Esophagus squamous epithelium (tissue), 5 donors: Measurements from ENCODE around the gene STK24. TPM values are rescaled to one million over a fixed set of nuclear protein-coding genes. Genes with fewer than 3 reads are reported as not detected.

ENCODE experiments used
- DNase-seq: peaks from one replicate; lab custom pipeline; 2025; lab: John Stamatoyannopoulos, UW
- H3K27ac ChIP-seq, 4 donors: fragments of 200-600 bp; sonication (generic); one replicate each; pipeline ENCODE4 v1.5.1; 2016 to 2019; ENCODE audit warnings: mild to moderate bottlenecking in 1 of 4
- H3K27me3 ChIP-seq, 4 donors: fragments of 200-600 bp; sonication (generic); 1 replicate in 3 of 4; 2 replicates in 1 of 4; pipeline versions ENCODE4 v1.5.1 to v1.6.0; 2017 to 2021; ENCODE audit warnings: antibody characterized with exemption in 1 of 4
- H3K36me3 ChIP-seq, 3 donors: fragments of 200-600 bp; sonication (generic); one replicate each; pipeline ENCODE4 v1.5.1; 2016 to 2019
- H3K4me1 ChIP-seq, 3 donors: fragments of 200-600 bp; sonication (generic); one replicate each; pipeline ENCODE4 v1.5.1; 2017 to 2019
- H3K4me3 ChIP-seq, 4 donors: fragments of 200-600 bp; sonication (generic); 1 replicate in 3 of 4; 2 replicates in 1 of 4; pipeline ENCODE4 v1.5.1; 2016 to 2019; ENCODE audit warnings: mild to moderate bottlenecking in 2 of 4, moderate library complexity in 1 of 4
- H3K9me3 ChIP-seq, 3 donors: fragments of 200-600 bp; sonication (generic); one replicate each; pipeline ENCODE4 v1.5.1; 2016 to 2019
- POLR2A ChIP-seq, 4 donors: fragments of 450-650 bp; IDR thresholded peaks; one replicate each; pipeline ENCODE4 v1.6.1; 2017; ENCODE audit warnings: antibody characterized with exemption in 4 of 4, mild to moderate bottlenecking in 4 of 4, moderate library complexity in 3 of 4
- WGBS, 2 donors: methylation state at CpG; one replicate each; pipeline ENCODE4 v1.1.5; 2018; 5-methylcytosine and 5-hydroxymethylcytosine counted together
- intact Hi-C: fragments of 100-400 bp; cut with DNase I; formaldehyde crosslinking; loops from one replicate; pipeline ENCODE4 v1.15.0; 2022
- total RNA-seq, 4 donors: library from RNA; depleted of rRNA; stranded (reverse); fragments of >200 nt; gene quantifications; one replicate each; pipeline ENCODE4 v1.1.0, GENCODE V29; 2016
- TF ChIP-seq, protein P1 (sequence below), 6 experiments: fragments of 450-650 bp in 4 of 6; fragments of 200-600 bp in 2 of 6; sonication (generic) in 2 of 6; IDR thresholded peaks; one replicate each; pipeline ENCODE4 v1.5.1; 2016 to 2019; ENCODE audit warnings: antibody characterized with exemption in 6 of 6, mild to moderate bottlenecking in 4 of 6, moderate library complexity in 4 of 6
- donor health status: DM: yes; HTN: yes; CAD: no.

The STK24 gene
- total RNA-seq, 4 donors from 2014 or later = 119 to 156 (median 130) TPM

DNA sequence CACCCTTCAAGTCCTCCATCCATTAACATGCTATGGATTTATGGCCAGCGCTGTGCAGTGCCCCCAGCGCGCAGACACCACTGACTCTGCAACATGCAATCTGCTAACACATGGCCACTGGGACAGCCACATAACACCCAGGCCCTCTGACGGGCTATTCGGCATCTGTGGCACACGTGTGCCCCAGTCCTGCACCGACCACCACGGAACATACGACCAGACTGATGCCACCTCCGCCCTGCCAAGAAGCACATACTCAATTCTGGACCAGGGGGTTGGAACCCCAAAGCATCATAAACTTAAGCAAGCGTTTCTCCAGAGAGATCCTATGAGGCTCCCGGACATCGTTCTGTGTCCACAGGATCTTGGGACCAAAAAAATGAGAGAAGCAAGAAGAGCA is 9.8 kb downstream of the STK24 start:
- H3K27me3 ChIP-seq = no peaks in the 10 kb centered on the region
- H3K9me3 ChIP-seq = no peaks in the 10 kb centered on the region
- intact Hi-C loops = no loop called here
- peaks cover 0 to 4% (median 0%) of the 10 kb centered on the region in 3 donors for H3K36me3 ChIP-seq
- H3K4me3 ChIP-seq = no peak overlapping the region
- H3K4me1 ChIP-seq = peaks cover 48 to 100% (median 79%) of the 10 kb centered on the region in 3 donors
- WGBS, 2 donors = 95 to 98% methylated on average over 6 to 13 of the region's 13 CpGs
- H3K27ac ChIP-seq = peak overlapping the region in 2 of 4 donors; percentile 76 to 81
- TF ChIP-seq, protein P1, sequence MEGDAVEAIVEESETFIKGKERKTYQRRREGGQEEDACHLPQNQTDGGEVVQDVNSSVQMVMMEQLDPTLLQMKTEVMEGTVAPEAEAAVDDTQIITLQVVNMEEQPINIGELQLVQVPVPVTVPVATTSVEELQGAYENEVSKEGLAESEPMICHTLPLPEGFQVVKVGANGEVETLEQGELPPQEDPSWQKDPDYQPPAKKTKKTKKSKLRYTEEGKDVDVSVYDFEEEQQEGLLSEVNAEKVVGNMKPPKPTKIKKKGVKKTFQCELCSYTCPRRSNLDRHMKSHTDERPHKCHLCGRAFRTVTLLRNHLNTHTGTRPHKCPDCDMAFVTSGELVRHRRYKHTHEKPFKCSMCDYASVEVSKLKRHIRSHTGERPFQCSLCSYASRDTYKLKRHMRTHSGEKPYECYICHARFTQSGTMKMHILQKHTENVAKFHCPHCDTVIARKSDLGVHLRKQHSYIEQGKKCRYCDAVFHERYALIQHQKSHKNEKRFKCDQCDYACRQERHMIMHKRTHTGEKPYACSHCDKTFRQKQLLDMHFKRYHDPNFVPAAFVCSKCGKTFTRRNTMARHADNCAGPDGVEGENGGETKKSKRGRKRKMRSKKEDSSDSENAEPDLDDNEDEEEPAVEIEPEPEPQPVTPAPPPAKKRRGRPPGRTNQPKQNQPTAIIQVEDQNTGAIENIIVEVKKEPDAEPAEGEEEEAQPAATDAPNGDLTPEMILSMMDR (IDR thresholded peaks at IDR 0.05) = no peak
- TF ChIP-seq POLR2A (IDR thresholded peaks at IDR 0.05) = no peak
- no peak for DNase-seq

DNA sequence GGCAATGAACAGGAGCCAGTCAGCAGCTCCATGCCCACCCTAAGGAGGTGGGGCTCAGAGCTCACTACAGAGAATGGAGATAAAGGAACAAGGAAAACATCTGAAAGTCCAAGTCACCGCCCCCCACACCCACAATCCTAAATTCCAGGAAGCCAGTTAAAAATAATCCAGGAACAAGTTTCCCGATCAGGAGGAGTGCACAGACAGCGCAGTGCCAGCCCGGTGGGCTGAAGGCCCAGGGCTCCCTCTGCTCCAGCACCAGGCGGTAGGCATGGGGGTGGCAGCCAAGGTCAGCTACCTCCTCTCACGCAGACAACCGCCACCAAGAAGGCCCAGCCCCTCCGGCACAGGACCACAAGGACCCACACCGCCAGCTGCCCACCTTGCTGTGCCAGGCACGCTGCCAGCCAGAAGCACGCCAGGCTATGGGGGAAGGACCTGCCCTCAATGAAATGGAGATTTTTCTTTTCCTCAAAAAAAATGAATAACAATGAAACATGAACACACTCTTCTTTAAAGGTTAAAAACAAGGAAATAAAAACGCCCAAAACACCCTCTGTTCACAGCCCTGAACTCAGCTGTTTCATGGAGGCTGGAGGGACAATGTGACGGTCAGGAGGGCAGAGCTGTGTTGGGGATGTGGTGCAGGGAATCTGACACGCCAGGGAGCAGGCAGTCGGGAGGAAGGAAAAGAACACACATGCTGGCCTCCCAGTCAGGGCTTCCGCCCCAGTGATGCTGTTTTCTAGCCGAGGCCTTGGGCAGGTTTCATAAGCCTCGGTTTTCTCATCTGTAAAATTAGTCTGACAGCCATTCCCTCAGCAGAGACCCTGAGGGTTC is 11.0 kb downstream of the STK24 start:
- no peak for DNase-seq
- H3K27me3 ChIP-seq = no peaks in the 10 kb centered on the region
- peak overlapping the region in 3 of 4 donors; percentile 16 to 47 (median 18) for H3K4me3 ChIP-seq
- peaks cover 0 to 10% (median 0%) of the 10 kb centered on the region in 3 donors for H3K36me3 ChIP-seq
- TF ChIP-seq POLR2A (IDR thresholded peaks at IDR 0.05) = no peak
- TF ChIP-seq, protein P1 (IDR thresholded peaks at IDR 0.05) = peak in 1 of 6 experiments; percentile 25
- peak overlapping the region; percentile 60 to 81 (median 80) for H3K27ac ChIP-seq
- 21 to 27% methylated on average over 15 to 16 of the region's 18 CpGs for WGBS, 2 donors
- H3K9me3 ChIP-seq = no peaks in the 10 kb centered on the region
- intact Hi-C loops = no loop called here
- peaks cover 36 to 100% (median 77%) of the 10 kb centered on the region in 3 donors for H3K4me1 ChIP-seq

DNA sequence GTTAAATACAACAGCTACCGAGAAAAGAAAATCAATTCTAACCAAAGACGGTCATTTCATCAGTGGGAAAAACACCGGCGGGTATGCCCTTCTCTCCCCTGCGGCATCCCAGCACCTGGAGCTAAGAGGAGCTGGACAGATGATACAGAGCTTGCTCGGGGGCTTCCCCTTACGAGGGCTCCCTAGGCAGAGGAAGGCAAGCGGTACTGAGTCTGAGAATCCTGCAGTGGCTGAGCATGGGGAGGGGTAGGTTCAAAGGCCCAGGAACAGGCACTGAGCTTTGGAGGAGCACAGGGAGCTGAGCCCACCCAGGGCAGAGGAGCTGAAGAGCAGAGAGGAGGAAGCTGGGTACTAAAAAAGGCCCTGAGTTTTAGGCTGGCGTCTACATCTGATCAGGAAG is 12.7 kb downstream of the STK24 start:
- H3K4me1 ChIP-seq = peaks cover 26 to 100% (median 65%) of the 10 kb centered on the region in 3 donors
- peak overlapping the region in 3 of 4 donors; percentile 5 to 81 (median 79) for H3K27ac ChIP-seq
- 83 to 85% methylated on average over 6 to 8 of the region's 9 CpGs for WGBS, 2 donors
- DNase-seq = no peak
- TF ChIP-seq, protein P1 (IDR thresholded peaks at IDR 0.05) = no peak
- no peak for TF ChIP-seq POLR2A (IDR thresholded peaks at IDR 0.05)
- intact Hi-C loops = no loop called here
- H3K36me3 ChIP-seq = peaks cover 0 to 16% (median 0%) of the 10 kb centered on the region in 3 donors
- H3K9me3 ChIP-seq = no peaks in the 10 kb centered on the region
- H3K27me3 ChIP-seq = no peaks in the 10 kb centered on the region
- no peak overlapping the region for H3K4me3 ChIP-seq

DNA sequence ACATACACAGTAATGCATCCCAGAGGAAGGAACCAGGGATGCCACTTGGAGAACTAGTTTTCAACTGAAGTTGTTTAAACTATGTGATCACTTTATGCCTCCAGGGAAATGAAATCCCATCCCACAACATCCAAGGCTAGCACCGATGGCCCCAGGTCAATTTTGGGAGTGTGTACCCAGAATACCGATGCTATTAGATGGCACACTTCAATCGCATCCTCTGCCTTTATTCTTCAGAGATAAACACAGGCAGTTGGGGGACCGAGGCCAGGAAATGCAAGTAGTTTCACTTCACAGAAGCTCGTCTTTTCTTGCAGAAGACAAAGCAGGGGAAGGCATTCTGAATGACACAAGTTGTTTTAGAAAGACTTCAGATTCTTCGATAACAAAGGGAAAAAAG is 13.8 kb downstream of the STK24 start:
- Histone ChIP-seq H3K36me3 (peaks cover 0 to 16% (median 0%) of the 10 kb centered on the region in 3 donors), H3K4me3 (peak overlapping the region in 2 of 4 donors; percentile 21 to 30), H3K4me1 (peaks cover 28 to 100% (median 68%) of the 10 kb centered on the region in 3 donors), H3K9me3 (no peaks in the 10 kb centered on the region), H3K27ac (peak overlapping the region in 2 of 4 donors; percentile 52 to 54), H3K27me3 (no peaks in the 10 kb centered on the region)
- WGBS, 2 donors = 16 to 18% methylated on average over 6 of the region's 6 CpGs
- intact Hi-C loops = no loop called here
- no peak for DNase-seq
- TF ChIP-seq, protein P1 (IDR thresholded peaks at IDR 0.05) = no peak
- no peak for TF ChIP-seq POLR2A (IDR thresholded peaks at IDR 0.05)

DNA sequence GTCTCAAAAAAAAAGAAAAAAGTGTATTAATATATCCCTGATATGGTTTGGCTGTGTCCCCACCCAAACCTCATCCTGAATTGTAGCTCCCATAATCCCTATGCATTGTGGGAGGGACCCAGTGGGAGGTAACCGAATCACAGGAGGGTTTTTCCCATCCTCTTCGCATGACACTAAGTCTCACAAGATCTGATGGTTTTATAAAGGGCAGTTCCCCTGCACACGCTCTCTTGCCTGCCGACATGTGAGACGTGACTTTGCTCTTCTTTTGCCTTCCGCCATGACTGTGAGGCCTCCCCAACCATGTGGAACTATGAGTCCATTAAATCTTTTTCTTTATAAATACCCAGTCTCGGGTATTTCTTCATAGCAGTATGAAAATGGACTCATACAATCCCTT is 17.7 kb downstream of the STK24 start:
- intact Hi-C loops = no loop called here
- no peak for DNase-seq
- Histone ChIP-seq H3K4me1 (peaks cover 22 to 94% (median 50%) of the 10 kb centered on the region in 3 donors), H3K4me3 (no peak overlapping the region), H3K9me3 (no peaks in the 10 kb centered on the region), H3K27me3 (no peaks in the 10 kb centered on the region), H3K36me3 (peaks cover 0 to 12% (median 0%) of the 10 kb centered on the region in 3 donors), H3K27ac (no peak overlapping the region)
- TF ChIP-seq POLR2A (IDR thresholded peaks at IDR 0.05) = no peak
- TF ChIP-seq, protein P1 (IDR thresholded peaks at IDR 0.05) = no peak
- WGBS, 2 donors = 88 to 90% methylated on average over 7 of the region's 7 CpGs
